Astrocyte of the spinal cord (primary cell): ENCODE data around the gene DYSF.
A peak's percentile ranks its signal among the peaks of the same experiment; 100 is the strongest.

Experiments
- DNase-seq: peaks from one replicate; pipeline ENCODE4 v3.0.0; 2011; ENCODE audit warnings: low read depth, low spot score
- H3K4me3 ChIP-seq: 2 replicates; pipeline ENCODE4 v1.5.1; 2011; ENCODE audit warnings: low read depth, mild to moderate bottlenecking, low read length, moderate library complexity
- CTCF ChIP-seq: IDR thresholded peaks from 2 replicates; pipeline ENCODE4 v1.5.1; 2012; ENCODE audit warnings: low read depth, mild to moderate bottlenecking, low read length, inconsistent platforms
- in situ Hi-C: cut with HindIII; loops from 2 replicates; pipeline ENCODE4 v1.10.0; 2017; ENCODE audit warnings: low sequenced_read_pairs

The DYSF gene

DNA sequence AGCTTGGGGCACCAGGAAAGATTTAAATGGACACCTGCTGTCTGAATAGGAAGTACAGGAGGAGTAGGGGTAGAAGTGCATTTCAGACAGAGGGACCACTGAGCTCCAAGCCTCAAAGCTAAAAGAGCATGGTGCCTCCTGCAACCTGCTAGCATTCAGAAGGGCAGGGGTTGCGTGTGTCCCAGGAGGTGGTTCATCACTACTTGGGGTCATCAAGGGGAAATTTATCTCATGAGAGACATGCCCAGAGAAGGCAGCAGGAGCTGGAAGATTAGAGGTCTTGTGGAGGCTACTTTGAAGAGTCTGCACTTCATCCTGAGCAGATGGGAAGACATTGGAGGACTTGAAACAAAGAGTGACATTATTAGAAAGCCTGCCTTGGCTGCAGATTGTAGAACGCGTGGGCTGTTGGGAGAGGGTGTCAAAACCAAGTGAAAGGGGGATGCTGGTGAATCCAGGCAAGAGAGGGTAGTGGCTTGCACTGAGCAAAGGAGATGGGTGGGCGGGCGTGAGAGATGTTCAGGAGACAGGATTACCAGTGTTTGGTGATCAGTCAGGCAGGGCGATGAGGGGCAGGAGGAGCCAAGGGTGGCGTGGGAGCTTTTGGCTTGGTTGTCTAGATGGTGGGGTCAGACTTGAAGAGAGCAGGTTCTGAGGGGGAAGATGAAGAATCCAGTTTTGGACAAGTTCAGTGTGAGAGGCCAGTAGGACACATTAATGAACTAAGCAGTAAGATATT is 154.0 kb downstream of the DYSF start:
- in situ Hi-C loops: no loop called here
- H3K4me3 ChIP-seq: no peak overlapping the region
- no peak for DNase-seq
- TF ChIP-seq CTCF: no peak

GRCh38 chr2:71608034-71608433 is 154.7 kb downstream of the DYSF start:
- no peak for TF ChIP-seq CTCF
- in situ Hi-C loops: no loop called here
- no peak for DNase-seq
- no peak overlapping the region for H3K4me3 ChIP-seq

DNA sequence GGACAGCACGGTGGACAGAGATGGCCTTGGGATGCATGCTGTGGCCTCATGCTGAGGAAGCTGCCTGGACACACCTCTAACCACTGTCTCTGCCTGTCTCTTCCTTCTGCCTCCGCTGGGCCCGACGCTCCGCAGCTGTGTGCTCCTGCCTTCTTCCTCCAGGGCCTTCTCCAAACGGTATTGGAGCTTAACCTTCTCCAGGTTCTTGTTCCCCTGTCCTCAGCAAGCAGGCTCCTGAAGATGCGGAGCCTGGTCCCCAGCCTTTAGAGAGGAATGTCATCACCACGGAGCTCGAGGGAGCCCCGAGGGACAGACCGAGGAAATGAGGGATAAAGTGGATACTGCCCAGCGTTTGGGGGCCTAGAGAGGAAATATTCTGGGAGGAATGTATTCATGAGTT is 155.1 kb downstream of the DYSF start:
- DNase-seq: no peak
- H3K4me3 ChIP-seq: no peak overlapping the region
- TF ChIP-seq CTCF: no peak
- in situ Hi-C loops: no loop called here

GRCh38 chr2:71609029-71609428 is 155.7 kb downstream of the DYSF start:
- in situ Hi-C loops: no loop called here
- no peak for DNase-seq
- TF ChIP-seq CTCF: no peak
- no peak overlapping the region for H3K4me3 ChIP-seq

DNA sequence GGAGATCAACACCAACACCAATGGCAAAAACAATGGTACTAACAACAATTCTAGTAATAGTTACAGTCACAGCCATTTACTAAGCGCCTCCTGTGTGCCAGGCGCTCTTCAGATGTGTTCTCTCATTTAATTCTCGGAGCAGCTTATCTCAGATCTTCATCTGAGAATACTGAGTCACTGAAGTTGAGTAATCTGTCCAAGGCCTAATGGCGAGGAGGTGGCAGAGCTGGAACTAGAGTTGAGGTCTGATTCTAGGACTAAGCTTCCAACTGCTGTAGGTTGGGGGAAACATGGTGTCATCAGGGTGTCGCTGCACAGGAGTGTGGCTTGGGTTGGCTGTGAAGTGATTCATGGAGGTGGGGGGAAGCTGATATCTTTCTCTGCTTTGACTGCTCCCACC is 156.1 kb downstream of the DYSF start:
- no peak for DNase-seq
- no peak for TF ChIP-seq CTCF
- no peak overlapping the region for H3K4me3 ChIP-seq
- in situ Hi-C loops: no loop called here

- no peak overlapping the region for H3K4me3 ChIP-seq
- peak; percentile 22 for TF ChIP-seq CTCF
- DNase-seq: peak; percentile 60
- in situ Hi-C loops: no loop called here
Measured at GRCh38 chr2:71609958-71610357, 156.6 kb downstream of the DYSF start.
